GM13976 (cell line): ENCODE data around the gene TSPAN3.

Experiments used
- DNase-seq: peaks from one replicate; pipeline ENCODE4 v3.0.0; 2012; ENCODE audit warnings: low spot score
- in situ Hi-C: fragments of 300-500 bp; cut with MboI; formaldehyde crosslinking; loops from one replicate; pipeline ENCODE4 v1.12.0; 2022; ENCODE audit warnings: low sequenced_read_pairs, mixed read lengths, inconsistent platforms; ENCODE audit not compliant: unreplicated experiment
- TF ChIP-seq, protein P1 (sequence below): IDR thresholded peaks from 2 replicates; pipeline ENCODE4 v1.5.1; 2012; ENCODE audit warnings: borderline replicate concordance, mild to moderate bottlenecking; ENCODE audit not compliant: insufficient read depth; ENCODE audit errors: extremely low read depth, missing control alignments, control extremely low read depth

TSPAN3 gene

DNA sequence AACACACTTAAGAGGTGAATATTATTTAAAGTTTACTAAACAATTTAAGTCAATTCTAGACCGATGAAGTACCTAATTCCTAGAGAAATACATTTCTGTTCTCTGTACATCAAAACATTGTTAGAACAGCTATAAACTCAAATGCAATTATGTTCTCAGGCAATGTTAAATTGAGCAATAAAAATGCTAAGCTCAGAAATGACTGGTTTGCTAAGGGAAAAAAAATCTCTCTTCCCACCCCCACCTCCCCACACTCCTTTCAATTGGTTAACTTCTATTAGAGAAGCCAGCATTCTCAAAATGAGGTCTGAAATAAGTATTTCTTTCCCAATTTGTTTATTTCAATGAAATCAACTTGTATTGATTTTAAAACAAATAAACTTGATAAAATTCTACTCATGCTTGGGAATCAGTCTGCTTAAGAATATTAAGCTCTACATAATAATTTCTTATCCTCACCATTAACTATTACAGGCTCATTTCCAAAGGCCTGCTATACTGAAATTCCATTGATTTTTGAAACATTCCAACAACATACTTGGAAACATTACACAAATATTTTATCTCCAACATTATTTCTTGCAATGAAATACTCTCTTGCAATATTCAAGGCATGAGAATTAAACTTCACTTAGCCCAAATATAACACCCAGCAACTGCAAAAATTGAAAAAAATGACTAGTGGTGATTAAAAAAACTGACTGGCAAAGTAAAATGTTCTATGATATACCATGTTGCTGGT lies 22.6 kb downstream of the TSPAN3 start:
- no peak for DNase-seq
- in situ Hi-C loops, result no loop called here
- TF ChIP-seq, protein P1, sequence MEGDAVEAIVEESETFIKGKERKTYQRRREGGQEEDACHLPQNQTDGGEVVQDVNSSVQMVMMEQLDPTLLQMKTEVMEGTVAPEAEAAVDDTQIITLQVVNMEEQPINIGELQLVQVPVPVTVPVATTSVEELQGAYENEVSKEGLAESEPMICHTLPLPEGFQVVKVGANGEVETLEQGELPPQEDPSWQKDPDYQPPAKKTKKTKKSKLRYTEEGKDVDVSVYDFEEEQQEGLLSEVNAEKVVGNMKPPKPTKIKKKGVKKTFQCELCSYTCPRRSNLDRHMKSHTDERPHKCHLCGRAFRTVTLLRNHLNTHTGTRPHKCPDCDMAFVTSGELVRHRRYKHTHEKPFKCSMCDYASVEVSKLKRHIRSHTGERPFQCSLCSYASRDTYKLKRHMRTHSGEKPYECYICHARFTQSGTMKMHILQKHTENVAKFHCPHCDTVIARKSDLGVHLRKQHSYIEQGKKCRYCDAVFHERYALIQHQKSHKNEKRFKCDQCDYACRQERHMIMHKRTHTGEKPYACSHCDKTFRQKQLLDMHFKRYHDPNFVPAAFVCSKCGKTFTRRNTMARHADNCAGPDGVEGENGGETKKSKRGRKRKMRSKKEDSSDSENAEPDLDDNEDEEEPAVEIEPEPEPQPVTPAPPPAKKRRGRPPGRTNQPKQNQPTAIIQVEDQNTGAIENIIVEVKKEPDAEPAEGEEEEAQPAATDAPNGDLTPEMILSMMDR, result no peak

DNA sequence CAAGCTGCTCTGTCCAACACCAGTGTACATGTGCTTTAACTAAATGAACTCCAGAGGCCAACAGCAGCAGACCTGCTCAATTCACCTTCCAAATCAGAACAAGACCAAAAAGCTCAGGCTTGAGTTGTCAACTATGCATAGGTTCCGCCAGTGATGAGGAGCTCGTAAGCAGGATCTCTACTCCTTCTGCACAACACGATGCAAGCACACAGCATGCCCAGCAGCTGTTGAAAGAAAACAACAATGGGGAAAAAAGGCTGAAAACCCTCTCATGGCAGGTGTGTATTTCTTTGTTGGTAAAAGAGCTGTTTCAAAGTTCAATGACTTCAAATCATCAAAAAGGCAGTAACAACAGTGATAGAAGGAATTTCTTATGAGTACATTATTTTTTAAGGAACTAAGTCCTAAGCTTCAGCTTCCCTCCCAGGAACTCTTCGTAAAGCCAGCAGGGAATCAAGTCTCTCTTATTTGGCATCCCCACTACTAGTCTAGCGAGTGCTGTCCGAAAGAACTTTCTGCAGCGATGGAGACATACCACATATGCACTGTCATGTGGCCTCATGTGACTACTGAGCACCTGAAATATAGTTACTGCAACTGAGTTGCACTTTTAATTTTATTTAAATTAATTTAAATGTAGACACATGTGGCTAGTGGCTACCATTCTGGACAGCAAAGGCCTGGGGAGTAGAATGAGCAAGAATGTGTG lies 24.1 kb downstream of the TSPAN3 start:
- DNase-seq, result no peak
- TF ChIP-seq, protein P1, result no peak
- in situ Hi-C loops, result no loop called here

DNA sequence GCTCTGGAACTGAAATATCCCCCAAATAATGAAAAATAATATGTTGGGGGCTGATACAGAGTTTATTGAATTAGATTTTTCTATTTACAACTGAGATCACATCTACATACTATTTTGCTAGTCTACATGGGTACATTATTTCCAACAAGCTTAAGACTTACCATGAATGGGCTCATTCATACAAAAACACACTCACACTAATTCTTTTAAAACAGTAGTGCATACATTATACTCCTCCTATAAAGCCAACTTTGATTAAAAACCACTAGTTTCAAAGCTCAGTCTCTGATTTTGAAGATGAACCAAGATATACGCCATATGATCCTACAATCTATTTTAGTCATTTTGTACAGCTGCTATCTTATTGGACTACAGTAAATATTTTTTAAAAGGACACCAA lies 24.9 kb downstream of the TSPAN3 start:
- no peak for DNase-seq
- in situ Hi-C loops, result no loop called here
- TF ChIP-seq, protein P1, result no peak

DNA sequence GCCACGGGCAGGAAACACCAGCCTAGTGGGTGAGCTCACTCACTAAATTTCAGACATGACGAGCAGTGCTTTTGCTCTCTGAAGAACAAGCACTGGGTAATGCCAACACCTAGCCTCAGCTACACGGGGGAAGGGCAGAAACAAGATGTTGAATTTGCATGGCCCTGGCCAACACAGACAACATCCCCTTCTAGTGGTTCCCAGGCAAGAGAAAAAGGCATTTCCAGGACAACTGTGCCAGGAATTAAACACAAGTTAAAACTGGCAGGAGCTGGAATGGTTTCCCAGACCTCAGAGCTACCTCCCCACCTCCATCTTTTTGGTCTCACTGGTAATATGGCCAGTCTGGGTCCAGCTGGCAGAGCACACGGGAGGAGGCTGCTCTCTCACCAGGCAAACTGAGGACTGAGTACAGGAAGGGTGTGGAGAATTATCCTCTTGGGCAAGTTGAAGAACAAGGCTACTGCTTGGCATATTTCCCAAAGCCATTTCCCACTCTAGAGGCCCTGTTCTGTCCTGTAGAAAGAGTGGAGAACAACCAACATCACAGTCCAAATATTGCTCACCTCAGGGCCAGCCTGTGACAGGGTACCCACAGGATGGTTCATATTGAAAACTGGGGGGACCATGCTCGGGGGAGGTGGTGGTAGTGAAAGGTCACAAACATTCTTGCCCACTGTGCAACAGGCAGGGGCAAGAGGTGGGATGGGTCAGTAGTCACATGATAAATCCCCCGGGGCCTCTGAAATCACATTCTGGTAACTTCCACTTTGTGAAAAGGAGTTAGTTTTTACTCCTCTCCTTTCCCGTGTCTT lies 26.5 kb downstream of the TSPAN3 start:
- in situ Hi-C loops, result no loop called here
- TF ChIP-seq, protein P1, result no peak
- no peak for DNase-seq

DNA sequence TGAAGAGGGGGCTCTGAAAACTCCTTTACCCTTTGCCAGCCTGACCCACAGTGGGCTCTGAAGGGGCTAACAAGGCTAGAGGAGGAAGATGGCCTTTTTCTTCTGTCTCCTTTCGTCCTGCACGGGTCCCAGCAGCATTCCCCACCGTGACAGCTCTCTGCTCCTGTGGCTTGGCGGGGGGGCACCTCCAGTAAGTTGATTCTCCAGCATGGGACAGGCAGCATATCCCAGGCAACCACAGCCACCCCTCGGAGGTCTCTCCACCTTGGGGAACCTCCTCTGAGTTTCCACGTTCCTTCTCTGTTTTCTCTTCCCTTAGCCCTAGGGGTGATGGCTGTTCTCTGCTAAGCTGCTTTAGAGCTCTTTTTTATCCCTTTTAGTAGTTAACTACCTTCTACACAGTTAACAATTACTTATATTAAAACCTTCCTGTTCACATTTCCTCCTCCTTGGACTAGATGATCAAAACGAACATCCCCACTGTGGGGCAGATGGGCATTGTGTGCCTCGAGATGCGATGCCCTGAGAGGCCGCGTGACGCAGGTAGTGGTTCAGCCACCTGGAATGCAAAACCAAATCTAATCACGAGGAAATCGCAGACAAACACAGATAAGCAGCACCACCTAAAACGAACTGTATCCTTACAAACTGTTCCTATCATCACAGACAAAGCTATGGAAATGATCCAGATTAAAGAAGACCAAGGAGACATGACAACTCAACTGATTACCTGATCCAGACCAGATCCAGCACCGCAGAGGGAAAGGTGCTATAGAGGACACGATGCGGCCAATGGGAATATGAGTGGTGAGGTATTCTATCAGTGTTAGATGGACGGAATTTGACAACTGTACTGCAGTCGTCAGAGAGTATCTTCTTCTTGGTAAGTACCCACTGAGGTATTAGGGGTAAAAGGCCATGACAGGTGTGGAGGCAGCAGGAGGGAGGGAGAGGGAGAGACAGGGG lies 27.7 kb downstream of the TSPAN3 start:
- in situ Hi-C loops, result no loop called here
- TF ChIP-seq, protein P1, result no peak
- DNase-seq, result no peak
